ENCODE measurements around the gene NSRP1.
"Not testable (repeated sequence)": the region's sequence is repeated elsewhere in the genome, so short reads cannot be mapped to it uniquely, and the experiment has no call there.

Gene NSRP1

DNA sequence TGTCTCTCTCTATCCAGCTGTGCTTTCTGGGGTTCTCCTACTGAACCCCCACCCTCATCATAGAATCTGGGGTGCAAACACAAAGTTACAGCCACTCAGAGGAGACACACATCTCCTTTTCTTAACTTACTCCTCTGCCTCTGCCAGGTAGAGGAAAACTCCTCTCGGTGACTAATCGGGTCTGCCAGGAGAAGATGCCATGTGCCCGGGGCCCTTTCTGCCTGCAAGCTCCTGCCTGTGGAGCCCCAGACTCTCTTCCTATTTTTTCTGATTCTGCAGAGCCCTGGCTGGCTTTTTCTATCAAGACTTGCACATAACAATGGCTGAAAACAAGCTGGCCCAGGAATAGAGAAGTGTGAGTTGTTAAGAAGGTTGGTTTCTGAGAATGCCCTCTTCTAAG, 108.5 kb downstream of the NSRP1 start:
- DNase-seq = no peak

DNA sequence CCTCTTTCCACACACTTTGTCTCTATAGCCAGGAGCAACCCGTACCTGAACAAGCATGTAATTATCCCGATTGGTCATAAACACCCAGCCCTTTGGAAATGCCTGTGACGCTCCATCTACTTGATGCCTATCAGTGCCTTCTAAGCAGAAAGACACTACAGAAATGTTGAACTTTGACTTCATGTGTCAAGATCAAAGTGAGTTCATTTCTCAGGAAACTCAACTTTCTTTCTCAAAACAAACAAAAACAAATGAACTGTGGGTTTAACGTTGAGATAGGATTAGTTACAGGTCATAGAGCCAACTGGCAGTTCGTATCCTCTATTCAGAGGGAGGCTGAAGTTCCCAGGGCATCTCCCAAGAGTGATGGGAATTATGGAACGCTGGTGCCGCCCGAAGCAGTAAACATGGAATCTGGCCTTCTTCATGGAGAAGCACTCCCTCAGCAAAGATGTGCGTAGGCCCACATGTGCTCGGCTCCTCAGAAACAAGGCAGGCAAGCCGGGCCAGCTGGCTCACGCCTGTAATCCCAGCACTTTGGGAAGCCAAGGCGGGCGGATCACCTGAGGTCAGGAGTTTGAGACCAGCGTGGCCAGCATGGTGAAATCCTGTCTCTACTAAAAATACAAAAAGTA, 109.4 kb downstream of the NSRP1 start:
- no peak for DNase-seq

GRCh38 chr17:30226878-30227277, 110.3 kb downstream of the NSRP1 start:
- no peak for DNase-seq

- DNase-seq = no peak
These were observed 111.4 kb downstream of the NSRP1 start for GRCh38 chr17:30228011-30228410.

DNA sequence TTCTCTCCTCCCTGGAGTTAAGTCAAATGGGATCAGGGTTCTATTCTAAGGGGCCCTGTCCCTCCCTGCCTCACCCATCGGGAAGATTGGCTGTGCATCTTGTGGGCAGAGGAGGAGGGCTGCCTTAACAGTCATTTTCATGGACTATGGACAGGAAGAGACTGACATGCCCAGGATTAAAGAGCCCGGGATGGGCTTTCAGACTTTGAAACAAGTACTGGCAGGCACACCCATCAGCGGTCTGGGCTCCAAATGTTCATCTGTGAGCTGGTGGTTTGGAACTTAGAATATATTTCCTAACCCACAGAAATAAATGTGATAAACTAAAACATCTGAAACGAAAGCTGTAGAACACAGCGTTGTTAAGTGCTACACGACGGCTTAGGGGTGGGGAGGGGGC, 112.4 kb downstream of the NSRP1 start:
- DNase-seq = no peak

DNA sequence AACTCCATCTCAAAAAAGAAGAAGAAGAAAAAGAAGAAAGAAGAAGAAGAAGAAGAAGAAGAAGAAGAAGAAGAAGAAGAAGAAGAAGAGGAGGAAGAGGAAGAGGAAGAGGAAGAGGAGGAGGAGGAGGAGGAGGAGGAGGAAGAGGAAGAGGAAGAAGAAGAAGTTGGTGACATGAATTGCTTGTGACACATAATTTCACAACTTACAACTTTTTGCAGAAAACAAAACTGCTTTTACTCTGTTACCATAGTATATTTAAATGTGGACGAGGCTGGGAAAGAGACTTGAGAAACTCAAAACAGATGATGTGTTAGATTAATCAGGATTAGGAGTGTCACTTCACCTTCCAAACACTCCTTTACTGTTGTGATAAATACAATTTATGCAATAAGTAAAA, 113.4 kb downstream of the NSRP1 start:
- not testable (repeated sequence) for DNase-seq

GRCh38 chr17:30230596-30231125, 114.0 kb downstream of the NSRP1 start:
- DNase-seq = no peak

- no peak for DNase-seq
These were observed 115.6 kb downstream of the NSRP1 start for GRCh38 chr17:30232015-30232823.

DNA sequence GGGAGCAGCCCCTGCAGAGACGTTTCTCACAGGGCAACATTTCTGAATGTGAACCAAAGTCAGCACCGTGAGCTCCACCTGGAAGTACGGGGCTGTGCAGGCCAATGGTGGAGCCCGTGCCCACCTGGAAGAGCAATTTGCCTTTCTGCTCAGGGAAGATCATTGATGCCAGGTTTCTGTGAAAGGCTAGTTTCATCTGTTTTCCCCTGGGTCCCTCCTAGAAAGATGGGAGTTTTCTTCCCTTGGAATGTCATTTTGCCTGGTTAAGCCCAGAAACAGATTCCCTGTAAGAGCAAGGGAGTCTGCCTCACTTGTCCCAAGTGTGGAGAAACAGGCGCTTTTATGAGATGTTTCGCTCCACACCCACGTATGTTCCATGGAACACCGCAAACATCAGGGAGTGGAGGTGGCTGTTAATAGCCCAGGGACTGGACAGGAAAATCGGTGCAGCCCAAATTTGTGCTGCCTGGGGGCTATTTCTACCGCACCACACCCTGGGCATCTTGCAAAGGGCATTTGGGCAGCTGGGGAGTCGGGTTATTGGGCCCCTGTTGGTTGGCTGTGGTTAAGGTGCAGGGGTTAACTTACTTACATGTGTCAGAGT, 116.3 kb downstream of the NSRP1 start:
- no peak for DNase-seq

GRCh38 chr17:30234296-30234695, 117.7 kb downstream of the NSRP1 start:
- no peak for DNase-seq

DNA sequence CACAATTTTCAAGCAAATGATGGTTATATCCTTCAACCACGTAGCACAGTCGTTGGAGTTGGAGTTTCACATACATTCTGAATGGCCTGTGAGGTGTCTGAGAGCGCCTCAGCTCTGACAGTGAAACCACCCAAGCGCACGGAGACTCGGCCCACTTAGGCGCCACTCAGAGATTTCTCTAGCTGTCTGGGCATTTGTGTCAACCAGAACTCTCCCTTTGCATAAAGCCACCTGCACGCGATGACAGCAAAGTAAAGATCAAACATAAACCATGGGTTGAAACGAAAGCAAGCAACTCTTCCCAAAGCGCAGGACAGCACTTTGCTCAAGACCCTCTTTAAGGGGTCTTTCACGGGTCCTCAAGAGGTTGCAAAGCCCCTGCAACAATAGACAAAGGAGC, 118.3 kb downstream of the NSRP1 start:
- DNase-seq = no peak

GRCh38 chr17:30235386-30236296, 119.0 kb downstream of the NSRP1 start, which contains the start of gene SLC6A4:
Gene SLC6A4 (minus strand): TSS chr17:30235697. CDS start chr17:30221958, 13,739 bp downstream.
- DNase-seq = no peak
